Keratinocyte (primary cell): ENCODE results near the gene RBM18.

Experiments
- EZH2 ChIP-seq: IDR thresholded peaks from one replicate; pipeline ENCODE4 v1.6.1; 2012; ENCODE audit warnings: inconsistent platforms, mild to moderate bottlenecking, low read length, moderate library complexity
- TF ChIP-seq, protein P1 (sequence below), 3 experiments: IDR thresholded peaks in 1 of 3; conservative IDR thresholded peaks in 1 of 3; optimal IDR thresholded peaks in 1 of 3; 2 replicates in 2 of 3; 3 replicates in 1 of 3; pipeline versions ENCODE3 to v1.5.1; 2011; ENCODE audit warnings: low read length in 3 of 3, mild to moderate bottlenecking in 3 of 3, moderate library complexity in 2 of 3, control low read depth in 1 of 3, inconsistent platforms in 1 of 3; ENCODE audit not compliant: insufficient read depth in 2 of 3; ENCODE audit errors: extremely low read depth in 1 of 3

- TF ChIP-seq, protein P1, sequence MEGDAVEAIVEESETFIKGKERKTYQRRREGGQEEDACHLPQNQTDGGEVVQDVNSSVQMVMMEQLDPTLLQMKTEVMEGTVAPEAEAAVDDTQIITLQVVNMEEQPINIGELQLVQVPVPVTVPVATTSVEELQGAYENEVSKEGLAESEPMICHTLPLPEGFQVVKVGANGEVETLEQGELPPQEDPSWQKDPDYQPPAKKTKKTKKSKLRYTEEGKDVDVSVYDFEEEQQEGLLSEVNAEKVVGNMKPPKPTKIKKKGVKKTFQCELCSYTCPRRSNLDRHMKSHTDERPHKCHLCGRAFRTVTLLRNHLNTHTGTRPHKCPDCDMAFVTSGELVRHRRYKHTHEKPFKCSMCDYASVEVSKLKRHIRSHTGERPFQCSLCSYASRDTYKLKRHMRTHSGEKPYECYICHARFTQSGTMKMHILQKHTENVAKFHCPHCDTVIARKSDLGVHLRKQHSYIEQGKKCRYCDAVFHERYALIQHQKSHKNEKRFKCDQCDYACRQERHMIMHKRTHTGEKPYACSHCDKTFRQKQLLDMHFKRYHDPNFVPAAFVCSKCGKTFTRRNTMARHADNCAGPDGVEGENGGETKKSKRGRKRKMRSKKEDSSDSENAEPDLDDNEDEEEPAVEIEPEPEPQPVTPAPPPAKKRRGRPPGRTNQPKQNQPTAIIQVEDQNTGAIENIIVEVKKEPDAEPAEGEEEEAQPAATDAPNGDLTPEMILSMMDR (optimal IDR thresholded peaks at IDR 0.05 in 1 of 3, IDR thresholded peaks at IDR 0.05 in 1 of 3, conservative IDR thresholded peaks at IDR 0.05 in 1 of 3; ENCODE audit: extremely low read depth in 1 of 3, insufficient read depth in 2 of 3, low read length in 3 of 3): no peak
- no peak for TF ChIP-seq EZH2
These were observed 58.3 kb downstream of the RBM18 start for GRCh38 chr9:122206118-122207046.
